ENCODE results near the gene TMEM232. TPM values are rescaled to one million over a fixed set of nuclear protein-coding genes. Genes with fewer than 3 reads are reported as not detected.
"Not testable (repeated sequence)": the region's sequence is repeated elsewhere in the genome, so short reads cannot be mapped to it uniquely, and the experiment has no call there.

TMEM232 gene
- total RNA-seq, 3 donors from 2014 or later = 0.28 to 0.90 (median 0.29) TPM

DNA sequence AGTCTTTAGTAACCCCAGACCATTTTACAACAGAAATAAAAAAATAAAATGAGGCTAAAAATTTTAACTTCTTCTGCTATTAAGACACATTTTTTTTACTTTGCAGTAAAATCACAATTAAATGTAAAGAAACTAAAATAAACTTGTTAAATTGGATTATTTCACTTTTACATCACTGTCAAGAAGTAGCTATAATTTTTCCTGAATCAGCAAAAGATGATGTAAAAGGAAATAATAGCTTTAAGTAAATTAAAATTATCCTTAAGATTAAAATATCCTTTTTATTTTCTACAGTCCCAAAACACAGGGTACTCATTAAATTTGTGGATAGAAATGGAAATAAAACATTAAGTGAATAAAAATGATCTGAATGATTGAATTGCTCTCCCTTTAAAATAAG is 44.5 kb downstream of the TMEM232 start:
- ATAC-seq (no peak), DNase-seq (no peak)
- H3K9me3 Mint-ChIP-seq = no peaks in the 10 kb centered on the region
- peaks cover 4% of the 10 kb centered on the region for H3K27me3 Mint-ChIP-seq (ENCODE audit: low read depth)
- H3K4me3 Mint-ChIP-seq = no peak overlapping the region
- peaks cover 2% of the 10 kb centered on the region for H3K4me1 Mint-ChIP-seq (ENCODE audit: low read depth)
- no peaks in the 10 kb centered on the region for H3K36me3 Mint-ChIP-seq (ENCODE audit: insufficient read depth)

GRCh38 chr5:110681109-110681508 is 45.4 kb downstream of the TMEM232 start:
- Mint-ChIP-seq H3K27me3 (ENCODE audit: low read depth) (peaks cover 4% of the 10 kb centered on the region), H3K9me3 (no peaks in the 10 kb centered on the region)
- ATAC-seq = no peak

GRCh38 chr5:110676554-110676953 is 49.9 kb downstream of the TMEM232 start:
- not testable (repeated sequence) for DNase-seq; H3K4me3 Mint-ChIP-seq; H3K36me3 Mint-ChIP-seq (ENCODE audit: insufficient read depth); H3K9me3 Mint-ChIP-seq; ATAC-seq; H3K4me1 Mint-ChIP-seq (ENCODE audit: low read depth); H3K27me3 Mint-ChIP-seq (ENCODE audit: low read depth)

More at GRCh38 chr5:110681109-110681508, 45.4 kb downstream of the TMEM232 start:
- Mint-ChIP-seq H3K4me1 (ENCODE audit: low read depth) (peaks cover under 1% of the 10 kb centered on the region), H3K4me3 (no peak overlapping the region), H3K36me3 (ENCODE audit: insufficient read depth) (no peaks in the 10 kb centered on the region)
- no peak for DNase-seq

- ATAC-seq (no peak), DNase-seq (no peak)
- H3K9me3 Mint-ChIP-seq = no peaks in the 10 kb centered on the region
- no peaks in the 10 kb centered on the region for H3K36me3 Mint-ChIP-seq (ENCODE audit: insufficient read depth)
- H3K27me3 Mint-ChIP-seq (ENCODE audit: low read depth) = peaks cover 2% of the 10 kb centered on the region
- H3K4me1 Mint-ChIP-seq (ENCODE audit: low read depth) = no peaks in the 10 kb centered on the region
- no peak overlapping the region for H3K4me3 Mint-ChIP-seq
Measured at GRCh38 chr5:110665184-110665726, 61.2 kb downstream of the TMEM232 start.

DNA sequence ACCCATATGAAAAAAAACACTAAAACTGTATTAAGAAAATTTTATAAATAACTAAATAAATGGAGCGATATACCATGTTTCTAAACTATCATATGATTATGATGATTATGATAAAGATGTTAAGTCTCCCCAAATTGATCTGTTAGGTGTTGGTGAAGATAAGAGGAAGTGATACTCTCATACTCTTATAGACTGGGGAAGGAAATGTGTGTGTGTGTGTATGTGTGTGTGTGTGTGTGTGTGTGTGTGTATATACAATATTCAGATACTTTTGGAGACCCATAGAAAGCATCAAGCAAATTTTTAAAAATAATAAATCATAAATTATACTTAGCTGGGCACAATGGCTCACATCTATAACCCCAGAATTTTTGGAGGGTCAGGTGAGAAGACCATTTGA is 62.9 kb downstream of the TMEM232 start:
- no peaks in the 10 kb centered on the region for H3K4me1 Mint-ChIP-seq (ENCODE audit: low read depth)
- no peak for ATAC-seq
- no peak for DNase-seq
- H3K27me3 Mint-ChIP-seq (ENCODE audit: low read depth) = peaks cover 2% of the 10 kb centered on the region
- H3K9me3 Mint-ChIP-seq = no peaks in the 10 kb centered on the region
- no peaks in the 10 kb centered on the region for H3K36me3 Mint-ChIP-seq (ENCODE audit: insufficient read depth)
- H3K4me3 Mint-ChIP-seq = no peak overlapping the region

GRCh38 chr5:110658006-110658405 is 68.5 kb downstream of the TMEM232 start:
- H3K4me3 Mint-ChIP-seq = no peak overlapping the region
- ATAC-seq (peak in 1 of 2 donors; percentile 18), DNase-seq (no peak)
- H3K4me1 Mint-ChIP-seq (ENCODE audit: low read depth) = no peaks in the 10 kb centered on the region
- peaks cover 8% of the 10 kb centered on the region for H3K9me3 Mint-ChIP-seq
- no peaks in the 10 kb centered on the region for H3K36me3 Mint-ChIP-seq (ENCODE audit: insufficient read depth)
- no peaks in the 10 kb centered on the region for H3K27me3 Mint-ChIP-seq (ENCODE audit: low read depth)

- H3K4me1 Mint-ChIP-seq (ENCODE audit: low read depth) = no peaks in the 10 kb centered on the region
- peaks cover 8% of the 10 kb centered on the region for H3K9me3 Mint-ChIP-seq
- H3K27me3 Mint-ChIP-seq (ENCODE audit: low read depth) = peaks cover 2% of the 10 kb centered on the region
- ATAC-seq = no peak
- H3K36me3 Mint-ChIP-seq (ENCODE audit: insufficient read depth) = no peaks in the 10 kb centered on the region
- H3K4me3 Mint-ChIP-seq = no peak overlapping the region
- DNase-seq = no peak
Measured at GRCh38 chr5:110653231-110653970, 73.1 kb downstream of the TMEM232 start.

GRCh38 chr5:110651507-110651906 is 75.0 kb downstream of the TMEM232 start:
- Mint-ChIP-seq H3K36me3 (ENCODE audit: insufficient read depth) (no peaks in the 10 kb centered on the region), H3K4me1 (ENCODE audit: low read depth) (no peaks in the 10 kb centered on the region), H3K9me3 (peaks cover 8% of the 10 kb centered on the region), H3K4me3 (no peak overlapping the region), H3K27me3 (ENCODE audit: low read depth) (peaks cover 2% of the 10 kb centered on the region)
- DNase-seq (no peak), ATAC-seq (no peak)

GRCh38 chr5:110644357-110644756 is 82.1 kb downstream of the TMEM232 start:
- Mint-ChIP-seq H3K4me3 (no peak overlapping the region), H3K9me3 (no peaks in the 10 kb centered on the region), H3K27me3 (ENCODE audit: low read depth) (peaks cover 4% of the 10 kb centered on the region)

DNA sequence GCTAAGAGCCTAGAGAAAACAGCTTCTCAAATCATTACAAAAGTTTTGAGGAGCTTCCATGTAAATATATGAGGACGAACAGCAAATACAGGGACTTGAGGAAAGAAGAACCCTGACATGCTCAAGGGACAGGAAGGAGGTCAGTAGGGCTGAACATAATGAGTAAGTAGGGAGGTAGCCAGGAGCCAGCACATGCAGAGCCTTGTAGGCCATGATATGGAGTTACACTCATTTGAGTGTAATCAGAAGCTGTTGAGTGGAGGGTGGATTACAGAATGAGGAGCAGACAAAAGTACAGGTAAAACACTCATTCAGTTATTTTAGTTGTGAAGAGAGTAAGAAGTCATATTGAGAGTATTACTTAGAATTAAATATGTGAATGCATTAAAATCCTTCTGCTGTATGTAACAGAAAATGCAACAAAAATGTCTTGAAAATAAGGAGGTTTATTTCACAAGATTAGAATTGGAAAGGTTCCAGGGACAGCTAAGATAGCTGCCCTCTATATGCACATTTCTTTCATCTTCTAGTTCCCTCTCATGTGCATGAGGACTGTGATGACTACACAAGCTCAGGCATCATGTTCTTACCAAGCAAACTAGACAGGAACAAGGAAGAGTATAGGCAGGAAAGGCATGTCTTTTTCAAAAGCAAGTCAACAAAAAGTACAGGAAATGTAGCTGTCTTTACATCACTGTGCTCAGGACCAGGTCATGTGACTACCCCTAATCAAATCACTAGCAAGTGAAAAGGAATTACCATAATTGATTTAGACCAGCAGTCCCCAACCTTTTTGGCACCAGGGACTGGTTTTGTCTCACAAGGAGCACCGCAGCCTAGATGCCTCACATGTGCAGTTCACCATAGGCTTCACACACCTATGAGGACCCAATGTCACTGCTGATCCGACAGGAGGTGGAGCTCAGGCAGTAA is 87.2 kb downstream of the TMEM232 start:
- Mint-ChIP-seq H3K9me3 (no peaks in the 10 kb centered on the region), H3K27me3 (ENCODE audit: low read depth) (peaks cover 4% of the 10 kb centered on the region), H3K4me1 (ENCODE audit: low read depth) (peaks cover 4% of the 10 kb centered on the region), H3K4me3 (no peak overlapping the region), H3K36me3 (ENCODE audit: insufficient read depth) (no peaks in the 10 kb centered on the region)
- DNase-seq (no peak), ATAC-seq (no peak)

More at GRCh38 chr5:110644357-110644756, 82.1 kb downstream of the TMEM232 start:
- no peaks in the 10 kb centered on the region for H3K36me3 Mint-ChIP-seq (ENCODE audit: insufficient read depth)
- DNase-seq (no peak), ATAC-seq (no peak)
- no peaks in the 10 kb centered on the region for H3K4me1 Mint-ChIP-seq (ENCODE audit: low read depth)

GRCh38 chr5:110634475-110634874 is 92.0 kb downstream of the TMEM232 start:
- ATAC-seq = no peak
- no peaks in the 10 kb centered on the region for H3K27me3 Mint-ChIP-seq (ENCODE audit: low read depth)
- DNase-seq = no peak
- no peak overlapping the region for H3K4me3 Mint-ChIP-seq
- peaks cover 7% of the 10 kb centered on the region for H3K9me3 Mint-ChIP-seq
- H3K36me3 Mint-ChIP-seq (ENCODE audit: insufficient read depth) = no peaks in the 10 kb centered on the region
- H3K4me1 Mint-ChIP-seq (ENCODE audit: low read depth) = peaks cover 4% of the 10 kb centered on the region

DNA sequence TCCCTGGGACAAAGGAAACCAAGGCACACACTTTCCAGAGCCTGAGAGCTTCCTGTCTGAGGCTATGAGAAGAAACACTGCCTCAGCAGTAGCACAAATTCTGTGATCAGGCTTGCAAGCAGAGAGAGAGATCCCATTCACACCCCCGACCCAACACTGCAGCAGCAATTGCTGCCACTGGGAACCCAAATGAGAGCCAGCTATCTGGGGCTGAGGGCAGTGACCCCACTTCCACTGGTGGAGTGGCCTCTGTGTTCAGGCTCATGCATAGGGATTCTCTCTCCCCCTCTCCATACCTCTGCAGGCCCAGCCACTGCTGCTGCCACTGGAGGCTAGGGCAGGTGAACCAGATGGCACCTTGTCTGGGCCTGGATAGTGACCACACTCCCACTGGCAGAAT is 95.2 kb downstream of the TMEM232 start:
- Mint-ChIP-seq H3K4me3 (no peak overlapping the region), H3K4me1 (ENCODE audit: low read depth) (no peaks in the 10 kb centered on the region), H3K36me3 (ENCODE audit: insufficient read depth) (no peaks in the 10 kb centered on the region), H3K27me3 (ENCODE audit: low read depth) (peaks cover 4% of the 10 kb centered on the region), H3K9me3 (peaks cover 7% of the 10 kb centered on the region)
- no peak for ATAC-seq
- DNase-seq = no peak

- no peak for ATAC-seq
- peaks cover 7% of the 10 kb centered on the region for H3K9me3 Mint-ChIP-seq
Measured at GRCh38 chr5:110630350-110630749, 96.1 kb downstream of the TMEM232 start.

GRCh38 chr5:110625376-110625999 is 101.0 kb downstream of the TMEM232 start:
- H3K36me3 Mint-ChIP-seq (ENCODE audit: insufficient read depth) = no peaks in the 10 kb centered on the region
- DNase-seq = no peak
- ATAC-seq = no peak
- H3K4me3 Mint-ChIP-seq = no peak overlapping the region
- H3K27me3 Mint-ChIP-seq (ENCODE audit: low read depth) = peaks cover 4% of the 10 kb centered on the region
- H3K9me3 Mint-ChIP-seq = no peaks in the 10 kb centered on the region
- H3K4me1 Mint-ChIP-seq (ENCODE audit: low read depth) = no peaks in the 10 kb centered on the region

More at GRCh38 chr5:110630350-110630749, 96.1 kb downstream of the TMEM232 start:
- Mint-ChIP-seq H3K4me1 (ENCODE audit: low read depth) (no peaks in the 10 kb centered on the region), H3K36me3 (ENCODE audit: insufficient read depth) (no peaks in the 10 kb centered on the region), H3K4me3 (no peak overlapping the region), H3K27me3 (ENCODE audit: low read depth) (peaks cover 4% of the 10 kb centered on the region)
- DNase-seq = no peak
